ENCODE measurements around the gene CDC42SE1.

GRCh38 chr1:151055581-151055980 is 3.8 kb downstream of the CDC42SE1 start:
- TF ChIP-seq CTCF (IDR thresholded peaks at IDR 0.05) (no peak), EP300 (IDR thresholded peaks at IDR 0.05) (no peak)
